Mesendoderm (in vitro differentiated cells): ENCODE data around the gene MYOF.

Experiments used
- DNase-seq: peaks from one replicate; pipeline ENCODE4 v3.0.0; 2013
- H2AK5ac ChIP-seq: 2 replicates; pipeline ENCODE4 v1.6.1; 2013; ENCODE audit warnings: low read length, inconsistent platforms
- H2BK120ac ChIP-seq: 2 replicates; pipeline ENCODE4 v1.6.1; 2013; ENCODE audit warnings: low read depth, mild to moderate bottlenecking, low read length, moderate library complexity, mixed read lengths
- H2BK15ac ChIP-seq: replicated peaks from 2 replicates; pipeline ENCODE4 v1.6.1; 2013; ENCODE audit warnings: low read depth, mild to moderate bottlenecking, moderate library complexity
- H2BK5ac ChIP-seq: 2 replicates; pipeline ENCODE4 v1.6.1; 2013; ENCODE audit warnings: low read length, inconsistent platforms
- H3K18ac ChIP-seq: 2 replicates; pipeline ENCODE4 v1.6.1; 2013; ENCODE audit warnings: mild to moderate bottlenecking, low read length, mixed read lengths
- H3K23ac ChIP-seq: one replicate; pipeline ENCODE4 v1.6.1; 2013; ENCODE audit warnings: low read length
- H3K27ac ChIP-seq: 2 replicates; pipeline ENCODE4 v1.5.1; 2013; ENCODE audit warnings: low read depth, mild to moderate bottlenecking, inconsistent platforms, low read length, moderate library complexity
- H3K27me3 ChIP-seq: 2 replicates; pipeline ENCODE4 v1.6.1; 2013; ENCODE audit warnings: low read length, control low read depth, mild to moderate bottlenecking, inconsistent platforms; ENCODE audit not compliant: insufficient read depth, poor library complexity
- H3K36me3 ChIP-seq: 2 replicates; pipeline ENCODE4 v1.6.1; 2013; ENCODE audit warnings: low read length, inconsistent platforms; ENCODE audit not compliant: control insufficient read depth, insufficient read depth
- H3K4ac ChIP-seq: one replicate; pipeline ENCODE4 v1.6.1; 2013; ENCODE audit warnings: low read depth, mild to moderate bottlenecking, low read length, moderate library complexity
- H3K4me1 ChIP-seq: 2 replicates; pipeline ENCODE4 v1.6.1; 2013; ENCODE audit warnings: low read depth, low read length, inconsistent platforms; ENCODE audit not compliant: control insufficient read depth
- H3K4me2 ChIP-seq: 2 replicates; pipeline ENCODE4 v1.6.1; 2013; ENCODE audit warnings: low read length
- H3K4me3 ChIP-seq: 2 replicates; pipeline ENCODE4 v1.5.1; 2013; ENCODE audit warnings: mild to moderate bottlenecking, low read length
- H3K56ac ChIP-seq: one replicate; pipeline ENCODE4 v1.6.1; 2013; ENCODE audit warnings: low read length
- H3K79me1 ChIP-seq: 2 replicates; pipeline ENCODE4 v1.6.1; 2013; ENCODE audit warnings: low read length, inconsistent platforms
- H3K79me2 ChIP-seq: 2 replicates; pipeline ENCODE4 v1.6.1; 2013; ENCODE audit warnings: mild to moderate bottlenecking, low read length; ENCODE audit not compliant: control insufficient read depth, insufficient read depth
- H3K9ac ChIP-seq: 2 replicates; pipeline ENCODE4 v1.6.1; 2013; ENCODE audit warnings: low read length, inconsistent platforms
- H4K5ac ChIP-seq: one replicate; pipeline ENCODE4 v1.6.1; 2013; ENCODE audit warnings: low read length
- H4K8ac ChIP-seq: one replicate; pipeline ENCODE4 v1.6.1; 2013; ENCODE audit warnings: low read depth, mild to moderate bottlenecking, control low read depth, low read length, moderate library complexity
- whole genome bisulfite sequencing: extraction: QIAGEN DNeasy Blood & Tissue Kit; methylation state at CpG from one replicate; pipeline ENCODE4 v1.1.7; 2013; ENCODE audit warnings: low lambda C conversion rate, missing lambda C conversion rate; ENCODE audit not compliant: insufficient coverage; ENCODE audit errors: extremely low coverage; 5-methylcytosine and 5-hydroxymethylcytosine counted together

Gene MYOF

DNA sequence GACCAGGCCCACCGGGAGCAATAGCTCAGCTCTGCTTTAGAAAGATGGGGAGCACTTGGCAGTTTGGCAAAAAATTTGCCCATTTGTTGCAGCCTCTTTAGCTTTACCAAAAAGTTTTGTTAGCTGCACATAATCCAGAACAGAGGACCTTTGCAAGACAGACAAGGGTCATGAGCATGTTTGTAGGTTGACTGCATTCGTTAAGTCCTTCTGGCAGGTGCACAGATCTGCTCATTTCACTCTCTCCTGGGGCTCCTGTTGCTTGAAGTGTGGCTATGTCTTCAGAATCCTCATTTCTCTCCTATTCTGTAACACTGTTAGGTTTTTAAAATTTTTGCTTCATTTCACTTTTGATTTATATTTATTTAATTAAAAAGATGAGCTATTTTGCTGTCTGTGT is 96.8 kb downstream of the MYOF start:
- H3K27me3 ChIP-seq: no peaks in the 10 kb centered on the region
- H3K4ac ChIP-seq: no peak overlapping the region
- H3K27ac ChIP-seq: no peak overlapping the region
- no peaks in the 10 kb centered on the region for H3K79me1 ChIP-seq
- no peak overlapping the region for H3K4me3 ChIP-seq
- H3K23ac ChIP-seq: no peak overlapping the region
- no peak overlapping the region for H4K8ac ChIP-seq
- no peak overlapping the region for H3K56ac ChIP-seq
- H3K79me2 ChIP-seq: no peaks in the 10 kb centered on the region
- H3K4me1 ChIP-seq: peaks cover 5% of the 10 kb centered on the region
- no peak for DNase-seq
- H2BK15ac ChIP-seq: no peak overlapping the region
- no CpG with 5 or more reads among the region's 2 CpGs for WGBS
- H2BK5ac ChIP-seq: no peak overlapping the region
- H3K18ac ChIP-seq: no peak overlapping the region
- no peak overlapping the region for H2BK120ac ChIP-seq
- no peak overlapping the region for H4K5ac ChIP-seq
- no peak overlapping the region for H3K4me2 ChIP-seq
- H3K36me3 ChIP-seq: no peaks in the 10 kb centered on the region
- H3K9ac ChIP-seq: no peak overlapping the region
- no peak overlapping the region for H2AK5ac ChIP-seq

DNA sequence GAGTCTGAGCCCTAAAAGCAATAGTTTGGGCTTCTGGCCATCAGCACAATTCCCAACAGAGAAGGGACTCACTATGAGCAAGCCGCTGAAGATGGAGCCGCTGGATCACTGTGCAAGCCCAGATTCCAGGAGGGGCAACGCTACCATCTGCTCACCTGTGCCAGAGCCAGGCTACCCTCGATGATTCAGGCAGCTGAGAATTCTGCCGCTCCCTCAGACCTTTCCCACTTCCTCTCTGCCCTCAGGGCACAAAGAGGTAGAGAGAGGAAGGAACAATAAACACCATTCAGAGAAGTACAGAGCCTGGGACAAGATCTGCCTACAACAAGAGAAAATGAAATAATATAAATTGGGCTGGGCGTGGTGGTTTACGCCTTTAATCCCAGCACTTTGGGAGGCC is 98.1 kb downstream of the MYOF start:
- Histone ChIP-seq H2AK5ac (no peak overlapping the region), H3K4me2 (no peak overlapping the region), H3K79me1 (no peaks in the 10 kb centered on the region), H3K27ac (no peak overlapping the region), H3K56ac (no peak overlapping the region), H2BK5ac (no peak overlapping the region), H3K4ac (no peak overlapping the region), H3K36me3 (no peaks in the 10 kb centered on the region), H3K4me3 (no peak overlapping the region), H2BK15ac (no peak overlapping the region), H3K9ac (no peak overlapping the region), H3K23ac (no peak overlapping the region), H3K18ac (no peak overlapping the region), H4K8ac (no peak overlapping the region), H2BK120ac (no peak overlapping the region), H4K5ac (no peak overlapping the region), H3K27me3 (no peaks in the 10 kb centered on the region), H3K4me1 (peaks cover 5% of the 10 kb centered on the region), H3K79me2 (no peaks in the 10 kb centered on the region)
- DNase-seq: peak; percentile 90
- WGBS: no CpG with 5 or more reads among the region's 7 CpGs

DNA sequence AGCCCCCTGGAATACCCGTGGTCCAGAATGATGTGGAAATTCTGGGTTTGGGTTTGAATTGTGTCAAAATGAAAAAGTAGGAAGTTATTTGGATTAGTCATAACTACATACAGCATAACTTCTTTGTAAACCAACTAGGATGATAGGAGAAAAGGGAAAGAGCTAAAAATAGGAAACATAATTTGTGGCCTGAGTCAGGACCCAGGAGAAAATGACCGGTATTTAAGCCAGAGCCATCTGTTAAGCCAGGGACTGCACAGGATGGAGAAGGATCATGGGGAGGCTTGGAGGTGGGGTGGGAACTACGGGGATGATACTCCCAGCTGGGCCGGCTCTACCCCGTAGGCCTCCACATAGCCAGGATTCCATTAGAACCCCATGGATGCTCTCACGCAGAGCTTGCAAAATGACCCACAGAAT is 98.6 kb downstream of the MYOF start:
- H3K23ac ChIP-seq: no peak overlapping the region
- no peaks in the 10 kb centered on the region for H3K36me3 ChIP-seq
- H3K27ac ChIP-seq: no peak overlapping the region
- H2BK120ac ChIP-seq: no peak overlapping the region
- no CpG with 5 or more reads among the region's 6 CpGs for WGBS
- H4K5ac ChIP-seq: no peak overlapping the region
- no peak overlapping the region for H2BK5ac ChIP-seq
- H2BK15ac ChIP-seq: no peak overlapping the region
- H3K18ac ChIP-seq: no peak overlapping the region
- no peak overlapping the region for H3K4ac ChIP-seq
- no peak overlapping the region for H3K9ac ChIP-seq
- H3K4me2 ChIP-seq: no peak overlapping the region
- no peak overlapping the region for H2AK5ac ChIP-seq
- H3K56ac ChIP-seq: no peak overlapping the region
- no peaks in the 10 kb centered on the region for H3K27me3 ChIP-seq
- no peaks in the 10 kb centered on the region for H3K79me2 ChIP-seq
- peaks cover 5% of the 10 kb centered on the region for H3K4me1 ChIP-seq
- no peak overlapping the region for H4K8ac ChIP-seq
- peak; percentile 59 for DNase-seq
- H3K79me1 ChIP-seq: no peaks in the 10 kb centered on the region
- H3K4me3 ChIP-seq: no peak overlapping the region

DNA sequence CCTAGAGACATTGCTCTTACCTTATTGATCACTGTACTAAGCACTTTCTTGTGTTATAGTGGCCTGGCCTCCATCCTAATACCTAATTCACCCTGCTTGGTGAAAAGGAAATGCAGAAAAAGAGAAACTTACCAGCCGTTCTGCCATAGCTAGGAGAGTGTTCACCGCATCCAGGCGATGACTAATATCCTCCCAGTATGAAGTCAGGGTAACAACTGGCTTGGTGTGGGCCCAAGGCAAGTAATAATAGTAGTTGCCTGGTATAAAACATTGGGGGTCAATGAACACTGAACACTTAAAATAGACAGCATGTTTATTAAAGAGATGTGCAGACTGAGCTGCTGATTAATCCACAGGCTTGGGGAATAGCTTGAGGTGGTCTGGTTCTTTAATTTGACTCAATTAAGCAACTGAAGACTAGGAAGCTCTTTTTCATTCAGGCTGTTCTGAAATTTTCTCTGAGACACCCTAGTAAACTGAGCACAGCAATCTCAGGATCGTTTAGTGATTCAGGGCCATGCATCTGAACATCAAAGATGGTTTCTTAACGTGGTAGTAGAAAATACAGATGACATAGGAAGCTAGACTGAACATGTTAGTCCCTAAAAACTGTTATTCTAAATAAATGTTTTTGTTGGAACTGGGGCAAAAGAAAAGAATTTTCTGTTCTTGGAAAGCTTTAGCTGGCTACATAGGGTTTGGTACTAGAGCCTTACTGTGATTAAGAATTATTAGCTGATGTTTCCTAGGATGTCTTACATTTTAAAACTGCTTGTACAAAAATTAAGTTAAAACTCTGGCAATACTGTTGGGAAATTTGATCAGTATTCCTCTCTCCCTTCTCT is 102.2 kb downstream of the MYOF start:
- no peak overlapping the region for H3K27ac ChIP-seq
- no peak for DNase-seq
- H3K36me3 ChIP-seq: no peaks in the 10 kb centered on the region

DNA sequence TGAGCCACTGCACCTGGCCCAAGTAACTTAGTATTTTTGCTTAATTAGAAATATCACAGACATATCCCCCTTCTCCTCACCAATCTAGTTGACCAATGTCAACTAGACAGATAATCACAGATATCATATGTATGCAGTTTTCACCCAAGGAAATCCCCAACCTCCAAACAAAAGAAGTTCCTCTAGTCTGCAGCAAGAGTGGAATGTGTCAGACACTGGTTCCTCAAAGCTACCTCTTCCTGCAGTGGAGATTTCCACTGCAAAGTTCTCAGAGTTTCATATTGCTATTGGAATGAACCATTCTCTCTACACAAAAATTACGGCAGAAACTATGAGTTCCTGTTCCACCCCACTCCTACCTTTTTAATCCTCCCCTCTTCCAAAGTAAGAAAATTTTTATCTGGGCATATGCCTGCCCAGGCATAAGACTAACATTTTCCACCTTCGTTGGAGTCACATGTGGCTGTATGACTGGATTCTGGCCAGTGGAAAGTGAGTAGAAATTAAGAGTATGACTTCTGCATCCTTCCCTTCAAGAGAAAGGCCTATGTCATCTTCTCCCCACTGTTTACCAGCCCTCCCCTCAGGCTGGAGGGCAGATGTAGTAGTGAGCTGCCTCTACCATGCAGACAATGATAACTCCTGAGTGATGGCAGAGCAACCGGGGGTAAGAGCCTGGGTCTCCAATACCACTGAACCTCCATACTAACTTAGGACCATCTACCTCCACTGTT is 103.0 kb downstream of the MYOF start:
- no peak for DNase-seq
- Histone ChIP-seq H3K27me3 (no peaks in the 10 kb centered on the region), H2AK5ac (no peak overlapping the region), H3K4me1 (peaks cover 5% of the 10 kb centered on the region), H3K79me1 (no peaks in the 10 kb centered on the region), H3K18ac (no peak overlapping the region), H2BK15ac (no peak overlapping the region), H3K9ac (no peak overlapping the region), H2BK5ac (no peak overlapping the region), H4K8ac (no peak overlapping the region), H3K27ac (no peak overlapping the region), H2BK120ac (no peak overlapping the region), H4K5ac (no peak overlapping the region), H3K36me3 (no peaks in the 10 kb centered on the region), H3K56ac (no peak overlapping the region), H3K23ac (no peak overlapping the region), H3K79me2 (no peaks in the 10 kb centered on the region), H3K4ac (no peak overlapping the region), H3K4me2 (no peak overlapping the region), H3K4me3 (no peak overlapping the region)
- WGBS: no CpG with 5 or more reads among the region's 3 CpGs

More for the DNA sequence above, 102.2 kb downstream of the MYOF start:
- Histone ChIP-seq H2AK5ac (no peak overlapping the region), H2BK15ac (no peak overlapping the region), H3K79me2 (no peaks in the 10 kb centered on the region), H3K4me3 (no peak overlapping the region), H3K79me1 (no peaks in the 10 kb centered on the region), H2BK120ac (no peak overlapping the region), H3K27me3 (no peaks in the 10 kb centered on the region), H2BK5ac (no peak overlapping the region), H3K56ac (no peak overlapping the region), H3K4me1 (peaks cover 5% of the 10 kb centered on the region), H3K4me2 (no peak overlapping the region), H4K8ac (no peak overlapping the region), H3K18ac (no peak overlapping the region), H3K4ac (no peak overlapping the region), H3K9ac (no peak overlapping the region), H4K5ac (no peak overlapping the region), H3K23ac (no peak overlapping the region)
- no CpG with 5 or more reads among the region's 5 CpGs for WGBS
